HTERT RPE-1 (cell line): ENCODE results near the gene MIPOL1.
"Not testable (repeated sequence)": the region's sequence is repeated elsewhere in the genome, so short reads cannot be mapped to it uniquely, and the experiment has no call there.

Experiments
- in situ Hi-C: fragments of 300-500 bp; cut with MboI; formaldehyde crosslinking; loops from 4 replicates; pipeline ENCODE4 v1.14.3; 2020; ENCODE audit warnings: low sequenced_read_pairs

MIPOL1 gene

GRCh38 chr14:37384870-37385596 is 187.3 kb downstream of the MIPOL1 start:
- in situ Hi-C loops = no loop called here

DNA sequence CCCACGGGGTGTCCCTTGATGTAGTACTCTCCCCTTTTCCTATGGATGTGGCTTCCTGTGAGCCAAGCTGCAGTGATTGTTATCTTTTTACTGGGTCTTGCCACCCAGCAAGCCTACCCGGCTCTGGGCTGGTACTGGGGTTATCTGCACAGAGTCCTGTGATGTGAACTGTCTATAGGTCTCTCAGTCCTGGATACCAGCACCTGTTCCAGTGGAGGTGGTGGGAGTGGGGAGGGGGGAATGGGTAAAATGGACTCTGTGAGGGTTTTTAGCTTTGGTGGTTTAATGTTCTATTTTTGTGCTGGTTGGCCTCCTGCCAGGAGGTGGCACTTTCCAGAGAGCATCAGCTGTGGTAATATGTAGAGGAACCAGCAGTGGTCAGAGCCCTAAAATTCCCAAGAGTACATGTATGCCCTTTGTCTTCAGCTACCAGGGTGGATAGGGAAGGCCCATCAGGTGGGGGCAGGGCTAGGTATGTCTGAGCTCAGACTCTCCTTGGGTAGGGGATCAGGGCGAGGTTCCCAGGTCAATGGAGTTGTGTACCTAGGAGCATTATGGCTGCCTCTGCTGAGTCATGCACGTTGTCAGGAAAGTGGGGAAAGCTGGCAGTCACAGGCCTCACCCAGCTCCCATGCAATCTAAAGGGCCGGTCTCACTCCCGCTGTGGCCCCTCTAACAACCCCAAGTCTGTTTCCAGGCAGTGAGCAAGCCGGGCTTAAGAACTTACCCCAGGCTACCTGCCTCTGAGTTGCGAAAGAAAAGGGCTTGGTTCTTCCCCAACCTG is 199.6 kb downstream of the MIPOL1 start:
- in situ Hi-C loops = not testable (repeated sequence)

GRCh38 chr14:37397941-37398215 is 200.1 kb downstream of the MIPOL1 start:
- in situ Hi-C loops = no loop called here

DNA sequence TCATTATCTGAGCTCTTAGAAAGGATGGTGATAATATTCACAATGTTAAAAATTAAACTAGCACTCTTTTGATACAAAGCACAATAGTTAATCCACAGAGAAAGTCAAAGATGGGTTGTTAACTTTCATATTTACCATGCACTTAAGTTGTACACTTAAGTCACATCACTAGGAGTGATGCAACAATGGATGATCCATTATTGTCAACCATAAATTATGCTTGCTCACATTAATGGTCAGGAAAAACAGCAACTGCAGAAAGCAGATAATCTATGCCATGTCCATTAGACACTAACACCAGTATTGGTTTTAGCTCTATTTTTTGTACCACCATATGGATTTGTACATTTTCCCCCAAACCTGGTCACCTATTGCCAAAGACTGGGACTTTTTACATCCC is 201.8 kb downstream of the MIPOL1 start:
- in situ Hi-C loops = no loop called here

GRCh38 chr14:37401093-37401492 is 203.4 kb downstream of the MIPOL1 start:
- in situ Hi-C loops = no loop called here

DNA sequence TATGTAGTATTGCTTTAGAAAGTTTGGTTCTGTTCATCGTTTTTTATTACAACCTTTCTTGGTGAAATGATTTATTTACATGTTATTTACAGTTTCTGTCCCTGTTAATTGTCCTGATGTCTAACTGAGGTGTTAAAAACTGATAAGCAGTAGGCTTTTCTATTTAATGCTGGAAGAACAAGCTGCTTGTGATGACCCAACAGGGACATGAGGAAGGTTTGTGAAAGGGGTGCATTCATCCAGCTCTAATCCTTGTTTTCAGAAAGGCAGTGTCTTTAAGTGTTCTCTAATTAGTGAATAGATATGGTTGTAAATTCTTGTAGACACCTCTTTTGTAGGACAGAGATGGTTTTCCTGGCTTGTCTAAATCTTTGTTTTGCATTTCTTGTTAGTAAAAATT is 205.9 kb downstream of the MIPOL1 start:
- in situ Hi-C loops = no loop called here

DNA sequence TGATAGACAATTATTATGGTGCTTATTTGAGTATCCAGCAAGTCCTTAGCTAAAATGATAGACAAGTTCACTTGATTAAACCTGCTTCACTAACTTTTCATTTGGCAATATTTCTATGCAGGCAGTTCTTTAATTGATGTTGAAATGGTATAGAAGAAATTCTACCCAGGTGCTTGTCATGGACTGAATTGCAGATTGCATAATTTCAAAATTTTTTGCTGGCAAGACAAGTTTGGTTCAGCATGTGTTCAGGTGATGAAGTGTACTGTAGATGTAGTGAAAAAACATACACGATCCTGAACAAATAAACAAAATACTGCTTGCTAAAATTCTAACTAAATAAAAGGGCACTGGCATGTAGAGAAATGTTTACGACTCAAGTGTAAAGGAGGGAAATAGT is 208.4 kb downstream of the MIPOL1 start:
- in situ Hi-C loops = no loop called here

DNA sequence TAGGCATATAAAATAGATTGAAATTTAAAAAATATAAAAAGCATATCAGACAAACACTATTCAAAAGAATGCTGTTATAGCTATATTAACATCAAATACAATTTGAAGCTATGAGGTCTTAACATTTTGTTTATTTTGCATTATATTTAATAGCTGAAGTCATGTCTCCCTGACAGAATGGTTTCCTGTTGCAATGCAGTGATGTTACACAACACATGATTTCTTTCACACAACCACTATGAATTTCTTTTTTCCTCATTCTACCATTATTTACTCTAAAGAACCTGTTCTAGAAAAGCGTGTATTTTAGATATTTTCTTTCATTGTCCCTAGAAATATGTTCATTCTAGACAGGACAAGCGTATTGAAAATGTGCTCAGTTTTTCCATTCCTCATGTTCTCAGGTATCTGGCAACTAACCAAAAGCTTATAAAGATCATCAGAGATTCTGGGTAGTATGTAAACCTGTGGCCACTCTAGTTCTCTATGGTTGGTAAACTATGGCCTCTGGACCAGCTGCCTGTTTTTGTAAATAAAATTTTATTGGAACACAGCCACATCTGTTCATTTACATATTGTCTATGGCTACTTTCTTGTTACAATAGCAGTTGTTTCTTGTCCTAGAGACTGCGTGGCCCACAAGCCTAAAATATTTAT is 213.5 kb downstream of the MIPOL1 start:
- in situ Hi-C loops = no loop called here

- in situ Hi-C loops = no loop called here
Measured at GRCh38 chr14:37413050-37413449, 215.3 kb downstream of the MIPOL1 start.

DNA sequence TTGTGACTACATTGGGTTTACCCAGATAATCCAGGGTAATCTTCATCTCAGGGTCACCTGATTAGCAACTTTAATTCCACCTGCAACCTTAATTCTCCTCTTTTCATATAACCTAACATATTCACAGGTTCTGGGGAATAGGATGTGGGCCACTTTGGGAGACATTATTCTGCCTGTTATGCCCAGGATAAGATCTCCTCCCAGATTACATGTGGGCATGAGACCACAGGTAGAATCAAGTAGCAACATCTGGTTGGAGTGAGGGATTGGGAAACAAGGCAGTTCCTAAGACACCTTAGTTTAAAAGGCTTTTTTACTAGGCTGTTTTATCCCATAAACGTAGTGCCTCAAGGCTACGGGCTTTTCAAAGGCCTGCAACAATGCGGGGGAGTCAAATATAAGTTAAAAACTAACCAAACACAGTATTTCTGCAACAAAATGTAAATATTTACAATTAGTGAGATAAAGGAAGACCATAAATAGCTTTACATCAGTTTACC is 215.8 kb downstream of the MIPOL1 start:
- in situ Hi-C loops = no loop called here

DNA sequence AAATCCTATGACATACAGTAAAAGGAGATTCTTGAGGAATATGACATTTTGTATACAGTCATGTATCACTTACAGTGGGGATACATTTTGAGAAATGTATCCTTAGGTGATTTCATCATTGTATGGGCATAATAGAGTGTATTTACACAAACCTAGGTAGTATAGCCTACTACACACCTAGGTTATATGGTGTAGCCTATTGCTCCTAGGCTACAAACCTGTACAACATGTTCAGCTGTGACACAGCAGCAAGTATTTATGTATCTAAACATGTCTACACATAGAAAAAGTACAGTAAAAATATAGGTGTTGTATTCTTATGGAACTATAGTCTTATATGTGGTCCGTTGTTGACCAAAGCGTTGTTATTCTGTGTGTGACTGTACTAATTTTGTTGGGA is 218.5 kb downstream of the MIPOL1 start:
- in situ Hi-C loops = no loop called here

DNA sequence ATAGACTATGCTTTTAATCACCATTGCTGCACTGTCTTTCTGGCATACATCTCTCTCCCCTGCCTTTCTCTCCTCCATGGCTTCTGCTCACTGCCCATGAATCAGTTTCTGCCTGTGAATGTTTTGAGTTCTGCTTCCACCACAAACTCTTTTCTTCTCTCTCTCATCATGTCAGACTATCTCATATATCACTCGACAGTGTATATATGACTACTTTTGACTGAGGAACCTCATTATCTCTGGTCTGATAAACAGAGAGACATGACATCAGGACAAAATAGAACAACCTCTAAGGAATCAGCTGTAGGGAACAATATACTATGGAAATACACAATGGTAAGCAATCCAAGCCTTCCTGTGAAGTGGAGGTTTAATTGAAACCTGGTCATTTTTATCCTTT is 219.4 kb downstream of the MIPOL1 start:
- in situ Hi-C loops = no loop called here

GRCh38 chr14:37417833-37418232 is 220.1 kb downstream of the MIPOL1 start:
- in situ Hi-C loops = no loop called here

GRCh38 chr14:37420622-37421021 is 222.9 kb downstream of the MIPOL1 start:
- in situ Hi-C loops = no loop called here

DNA sequence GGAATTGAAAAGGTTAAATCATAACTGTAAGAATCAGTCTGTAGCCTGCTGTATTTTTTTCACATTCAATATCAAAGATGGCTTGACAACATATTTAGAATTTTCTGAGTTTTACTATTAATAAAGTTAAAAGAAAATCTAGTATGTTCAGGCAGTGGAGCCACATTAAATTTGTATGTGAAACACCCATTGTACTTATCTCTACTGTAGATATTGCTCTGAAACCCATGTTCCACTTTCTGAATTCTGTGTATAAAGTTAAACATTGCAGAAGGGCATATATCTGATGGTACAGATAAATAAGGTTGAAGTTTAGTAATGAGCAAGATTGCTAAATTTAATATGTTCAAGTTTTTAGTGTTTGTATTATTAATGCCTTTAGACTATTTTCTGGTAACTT is 224.6 kb downstream of the MIPOL1 start:
- in situ Hi-C loops = no loop called here

GRCh38 chr14:37422748-37423147 is 225.0 kb downstream of the MIPOL1 start:
- in situ Hi-C loops = no loop called here

GRCh38 chr14:37428954-37429353 is 231.2 kb downstream of the MIPOL1 start:
- in situ Hi-C loops = no loop called here

- in situ Hi-C loops = no loop called here
Measured at GRCh38 chr14:37429618-37430017, 231.9 kb downstream of the MIPOL1 start.

GRCh38 chr14:37434867-37435266 is 237.1 kb downstream of the MIPOL1 start:
- in situ Hi-C loops = no loop called here

DNA sequence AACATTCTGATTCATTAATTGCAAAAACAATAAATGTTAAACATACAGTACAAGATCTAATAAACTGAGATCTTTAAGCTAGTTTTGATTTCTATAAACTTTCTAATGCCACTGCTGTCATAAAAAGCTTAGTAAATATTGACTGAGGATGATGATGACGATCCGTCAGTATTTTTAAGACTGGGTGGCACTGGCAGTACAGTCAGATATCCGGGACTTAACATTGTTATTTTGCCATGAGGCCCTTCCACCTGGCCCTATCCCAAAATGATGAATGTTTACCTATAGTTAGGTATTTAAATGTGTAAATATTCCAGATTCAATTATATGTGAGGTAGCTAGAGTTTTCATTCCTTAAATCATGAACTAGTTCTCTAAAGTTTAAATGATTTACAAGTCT is 238.8 kb downstream of the MIPOL1 start:
- in situ Hi-C loops = no loop called here

DNA sequence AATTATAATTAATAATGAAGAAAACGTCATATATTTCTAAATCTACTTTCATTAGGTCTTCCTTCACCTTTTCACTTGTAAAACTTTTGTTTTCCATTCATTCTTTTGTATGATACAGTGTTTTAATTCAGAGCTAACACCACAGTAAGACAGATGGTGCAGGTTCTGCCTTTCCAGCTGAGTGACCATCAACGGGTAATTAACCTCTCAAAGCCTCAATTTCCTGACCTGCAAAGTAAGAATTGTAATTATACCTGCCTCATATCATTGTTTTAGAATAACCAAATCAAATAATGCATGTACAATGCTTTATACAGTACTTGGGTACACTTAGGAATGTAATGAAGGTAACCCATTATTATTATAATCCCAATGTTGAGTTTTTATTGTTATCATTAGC is 239.8 kb downstream of the MIPOL1 start:
- in situ Hi-C loops = no loop called here

- in situ Hi-C loops = no loop called here
Measured at GRCh38 chr14:37438444-37438843, 240.7 kb downstream of the MIPOL1 start.
